Natural killer cell (primary cell): ENCODE measurements around the gene RAB30. TPM values are rescaled to one million over a fixed set of nuclear protein-coding genes. Genes with fewer than 3 reads are reported as not detected.

Experiments used
- ATAC-seq, 3 donors: fragments of 150-1000 bp in 2 of 3; fragments of 200-7000 bp in 1 of 3; cut with Tn5 transposase; 1 replicate in 1 of 3; 2 replicates in 2 of 3; pipeline ENCODE4 v1.10.0; 2021; ENCODE audit warnings: mild to moderate bottlenecking in 2 of 3, moderate library complexity in 2 of 3
- DNase-seq, 2 donors: peaks; one replicate each; pipeline versions ENCODE4 v3.0.0 to v3.0.0-alpha.2; 2013 to 2021; ENCODE audit warnings: mixed read lengths in 1 of 2
- H3K27ac ChIP-seq: one replicate; pipeline ENCODE4 v1.5.1; 2013; ENCODE audit warnings: mild to moderate bottlenecking, low read length
- H3K27me3 ChIP-seq: one replicate; pipeline ENCODE4 v1.6.1; 2013; ENCODE audit warnings: low read length; ENCODE audit not compliant: control insufficient read depth, insufficient read depth
- H3K36me3 ChIP-seq: one replicate; pipeline ENCODE4 v1.6.1; 2013; ENCODE audit warnings: low read length; ENCODE audit not compliant: control insufficient read depth, insufficient read depth
- H3K4me1 ChIP-seq: one replicate; pipeline ENCODE4 v1.6.1; 2013; ENCODE audit warnings: low read length; ENCODE audit not compliant: control insufficient read depth, insufficient read depth
- H3K4me3 ChIP-seq: one replicate; pipeline ENCODE4 v1.5.1; 2013; ENCODE audit warnings: low read length
- H3K9me3 ChIP-seq: one replicate; pipeline ENCODE4 v1.6.1; 2013; ENCODE audit warnings: low read length; ENCODE audit not compliant: control insufficient read depth, insufficient read depth
- H3K27ac Mint-ChIP-seq, 2 donors: one replicate each; pipeline ENCODE4 v1.8.0; 2022; ENCODE audit warnings: mild to moderate bottlenecking in 2 of 2, mixed read lengths in 2 of 2, moderate library complexity in 1 of 2
- H3K27me3 Mint-ChIP-seq, 2 donors: one replicate each; pipeline ENCODE4 v1.8.0; 2022; ENCODE audit warnings: low read depth in 2 of 2, mixed read lengths in 2 of 2
- H3K36me3 Mint-ChIP-seq: one replicate; pipeline ENCODE4 v1.8.0; 2022; ENCODE audit warnings: mixed read lengths
- H3K4me1 Mint-ChIP-seq, 2 donors: one replicate each; pipeline ENCODE4 v1.8.0; 2022; ENCODE audit warnings: mixed read lengths in 2 of 2
- H3K4me3 Mint-ChIP-seq: one replicate; pipeline ENCODE4 v1.8.0; 2022; ENCODE audit warnings: mild to moderate bottlenecking, moderate library complexity, mixed read lengths
- H3K9me3 Mint-ChIP-seq, 2 donors: one replicate each; pipeline ENCODE4 v1.8.0; 2022; ENCODE audit warnings: mixed read lengths in 2 of 2
- CTCF ChIP-seq: fragments of 200-600 bp; IDR thresholded peaks from one replicate; pipeline ENCODE4 v1.8.0; 2022; ENCODE audit warnings: antibody characterized with exemption
- WGBS: methylation state at CpG from one replicate; pipeline ENCODE4 v1.1.7; 2013; ENCODE audit warnings: missing lambda C conversion rate; ENCODE audit not compliant: insufficient coverage; 5-methylcytosine and 5-hydroxymethylcytosine counted together
- intact Hi-C: fragments of 100-400 bp; cut with micrococcal nuclease; formaldehyde crosslinking; loops from one replicate; pipeline ENCODE4 v1.14.2; 2022
- total RNA-seq, 4 donors: library from RNA; stranded (reverse); fragments of 120-200 nt in 1 of 4; gene quantifications; one replicate each; pipeline versions ENCODE4 v1.2.3 to v1.2.4, GENCODE V29; 2013 to 2022

RAB30 gene
- total RNA-seq, 3 donors from 2014 or later (not counting 1 experiment from before 2014, with no cell fraction given) = 10.2 to 23.3 (median 20.5) TPM

GRCh38 chr11:83088965-83089364 lies 17.3 kb upstream of the RAB30 start:
- peak in 1 of 3 donors; percentile 40 for ATAC-seq
- no peak overlapping the region for H3K27ac ChIP-seq
- intact Hi-C loops = no loop called here
- Mint-ChIP-seq H3K27ac (no peak overlapping the region), H3K36me3 (no peaks in the 10 kb centered on the region), H3K9me3 (no peaks in the 10 kb centered on the region), H3K4me3 (no peak overlapping the region), H3K27me3 (no peaks in the 10 kb centered on the region), H3K4me1 (no peaks in the 10 kb centered on the region)
- no peaks in the 10 kb centered on the region for H3K9me3 ChIP-seq
- H3K4me3 ChIP-seq = no peak overlapping the region
- WGBS = 98% methylated on average over 2 of the region's 2 CpGs
- DNase-seq = no peak
- no peak for TF ChIP-seq CTCF
- no peaks in the 10 kb centered on the region for H3K27me3 ChIP-seq
- no peaks in the 10 kb centered on the region for H3K36me3 ChIP-seq
- no peaks in the 10 kb centered on the region for H3K4me1 ChIP-seq

- no peak overlapping the region for H3K4me3 Mint-ChIP-seq
- Histone ChIP-seq H3K27ac (no peak overlapping the region), H3K36me3 (no peaks in the 10 kb centered on the region), H3K4me1 (no peaks in the 10 kb centered on the region), H3K27me3 (no peaks in the 10 kb centered on the region), H3K4me3 (no peak overlapping the region), H3K9me3 (no peaks in the 10 kb centered on the region)
- intact Hi-C loops = no loop called here
- H3K9me3 Mint-ChIP-seq = no peaks in the 10 kb centered on the region
- ATAC-seq = no peak
- no CpG with 5 or more reads among the region's 2 CpGs for WGBS
- H3K4me1 Mint-ChIP-seq = no peaks in the 10 kb centered on the region
- no peaks in the 10 kb centered on the region for H3K27me3 Mint-ChIP-seq
- no peak overlapping the region for H3K27ac Mint-ChIP-seq
- no peaks in the 10 kb centered on the region for H3K36me3 Mint-ChIP-seq
- DNase-seq = peak in 1 of 2 donors; percentile 22
- TF ChIP-seq CTCF = no peak
Measured at GRCh38 chr11:83087035-83087434, 15.3 kb upstream of the RAB30 start.

DNA sequence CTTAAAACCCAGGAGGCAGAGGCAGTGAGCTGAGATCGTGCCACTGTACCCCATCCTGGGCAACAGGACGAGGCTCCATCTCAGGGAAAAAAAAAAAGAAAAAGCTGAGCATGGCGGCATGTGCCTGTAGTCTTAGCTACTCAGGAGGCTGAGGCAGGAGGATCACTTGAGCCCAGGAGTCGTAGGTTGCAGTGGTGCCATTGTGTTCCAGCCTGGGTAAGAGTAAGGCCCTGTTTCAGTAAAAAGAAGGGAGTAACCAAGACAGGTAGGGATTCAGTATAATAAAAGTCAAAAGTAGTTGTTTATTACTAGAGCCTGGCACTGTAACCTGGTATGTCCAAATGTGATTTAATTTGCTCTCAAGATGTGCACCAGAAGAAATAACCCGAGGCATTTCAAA lies 8.1 kb upstream of the RAB30 start:
- WGBS = 93% methylated on average over 5 of the region's 5 CpGs
- H3K4me1 Mint-ChIP-seq = peaks cover 11 to 14% of the 10 kb centered on the region in 2 donors

More for the DNA sequence above, 8.1 kb upstream of the RAB30 start:
- H3K9me3 Mint-ChIP-seq = no peaks in the 10 kb centered on the region
- H3K27me3 ChIP-seq = no peaks in the 10 kb centered on the region
- peak overlapping the region in 1 of 2 donors; percentile 45 for H3K27ac Mint-ChIP-seq
- no peaks in the 10 kb centered on the region for H3K27me3 Mint-ChIP-seq
- no peak overlapping the region for H3K4me3 Mint-ChIP-seq
- ATAC-seq (no peak), DNase-seq (no peak)
- no peaks in the 10 kb centered on the region for H3K4me1 ChIP-seq
- H3K27ac ChIP-seq = no peak overlapping the region
- H3K4me3 ChIP-seq = no peak overlapping the region
- TF ChIP-seq CTCF = no peak
- no peaks in the 10 kb centered on the region for H3K36me3 Mint-ChIP-seq
- intact Hi-C loops = no loop called here
- H3K9me3 ChIP-seq = no peaks in the 10 kb centered on the region
- H3K36me3 ChIP-seq = peaks cover 7% of the 10 kb centered on the region
